Peyer's patch (tissue), 4 donors: ENCODE data around the gene CFAP61.
A peak's percentile ranks its signal among the peaks of the same experiment; 100 is the strongest.

Experiments used
- POLR2A ChIP-seq, 2 donors: fragments of 450-650 bp; IDR thresholded peaks; one replicate each; pipeline ENCODE4 v1.5.1; 2017; ENCODE audit warnings: antibody characterized with exemption in 2 of 2, mild to moderate bottlenecking in 2 of 2, moderate library complexity in 2 of 2
- TF ChIP-seq, protein P1 (sequence below), 6 experiments: fragments of 450-650 bp in 4 of 6; fragments of 200-600 bp in 2 of 6; sonication (generic) in 1 of 6; IDR thresholded peaks; one replicate each; pipeline ENCODE4 v1.5.1; 2017 to 2019; ENCODE audit warnings: antibody characterized with exemption in 6 of 6, mild to moderate bottlenecking in 3 of 6, moderate library complexity in 1 of 6

DNA sequence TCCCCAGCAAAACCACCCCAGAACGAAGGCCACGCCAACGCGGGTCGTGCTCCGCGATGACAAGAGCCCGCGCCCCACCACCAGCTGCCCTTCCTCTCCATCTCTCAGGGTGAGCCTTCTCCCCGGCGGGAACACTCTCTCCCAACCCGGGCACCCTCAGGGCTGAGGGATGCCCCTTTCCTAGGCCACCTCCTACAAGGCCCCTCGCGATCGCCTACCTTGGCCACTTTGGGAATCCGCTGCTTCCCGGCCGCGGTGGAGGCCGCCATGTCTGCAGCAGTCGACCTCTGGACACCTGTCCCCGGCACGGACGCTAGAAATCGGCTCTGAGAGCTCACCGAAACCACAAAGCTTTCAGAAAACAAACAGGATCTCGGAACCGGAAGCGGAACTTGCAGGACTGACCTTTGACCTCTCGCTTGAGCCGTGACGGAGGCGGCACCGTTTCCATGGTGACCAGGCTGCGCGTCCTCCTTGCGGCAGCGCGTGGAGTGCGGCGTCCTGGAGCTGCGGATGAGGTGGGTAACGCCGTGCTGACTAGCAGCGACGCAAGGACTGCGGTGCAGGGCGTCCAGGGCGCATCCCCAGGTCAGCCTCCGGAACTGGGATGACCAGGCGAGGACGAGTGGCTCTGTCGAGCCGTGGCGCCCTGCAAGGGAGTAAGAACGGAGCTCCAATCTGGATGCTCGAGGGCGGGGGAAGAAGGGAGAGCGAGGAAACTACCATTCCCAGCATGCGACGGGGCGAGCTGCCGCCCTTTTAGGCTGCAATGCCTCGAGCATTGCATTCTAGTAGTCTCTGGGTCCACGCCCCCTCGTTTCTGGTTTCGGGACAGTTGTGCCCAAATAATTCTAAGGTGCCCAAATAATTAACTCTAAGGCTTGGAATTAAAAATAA lies at the start of gene CFAP61, which contains the start of gene CRNKL1:
- TF ChIP-seq, protein P1, sequence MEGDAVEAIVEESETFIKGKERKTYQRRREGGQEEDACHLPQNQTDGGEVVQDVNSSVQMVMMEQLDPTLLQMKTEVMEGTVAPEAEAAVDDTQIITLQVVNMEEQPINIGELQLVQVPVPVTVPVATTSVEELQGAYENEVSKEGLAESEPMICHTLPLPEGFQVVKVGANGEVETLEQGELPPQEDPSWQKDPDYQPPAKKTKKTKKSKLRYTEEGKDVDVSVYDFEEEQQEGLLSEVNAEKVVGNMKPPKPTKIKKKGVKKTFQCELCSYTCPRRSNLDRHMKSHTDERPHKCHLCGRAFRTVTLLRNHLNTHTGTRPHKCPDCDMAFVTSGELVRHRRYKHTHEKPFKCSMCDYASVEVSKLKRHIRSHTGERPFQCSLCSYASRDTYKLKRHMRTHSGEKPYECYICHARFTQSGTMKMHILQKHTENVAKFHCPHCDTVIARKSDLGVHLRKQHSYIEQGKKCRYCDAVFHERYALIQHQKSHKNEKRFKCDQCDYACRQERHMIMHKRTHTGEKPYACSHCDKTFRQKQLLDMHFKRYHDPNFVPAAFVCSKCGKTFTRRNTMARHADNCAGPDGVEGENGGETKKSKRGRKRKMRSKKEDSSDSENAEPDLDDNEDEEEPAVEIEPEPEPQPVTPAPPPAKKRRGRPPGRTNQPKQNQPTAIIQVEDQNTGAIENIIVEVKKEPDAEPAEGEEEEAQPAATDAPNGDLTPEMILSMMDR (IDR thresholded peaks at IDR 0.05): peak in 2 of 6 experiments; percentile 28 to 30
- TF ChIP-seq POLR2A (IDR thresholded peaks at IDR 0.05): peak; percentile 38 to 46
